GM19372 (cell line): ENCODE results near the gene SDS.

Experiments used
- ATAC-seq: cut with Tn5 transposase; IDR thresholded peaks from one replicate; pipeline ENCODE4 v1.9.1; 2021; ENCODE audit warnings: mild to moderate bottlenecking, low read depth, moderate library complexity; ENCODE audit not compliant: unreplicated experiment

Gene SDS

GRCh38 chr12:113427882-113428281 lies 24.2 kb upstream of the SDS start:
- no peak for ATAC-seq

- ATAC-seq = no peak
These were observed 22.3 kb upstream of the SDS start for GRCh38 chr12:113425960-113426453.

GRCh38 chr12:113424915-113425823 lies 21.5 kb upstream of the SDS start:
- ATAC-seq = no peak

- ATAC-seq = no peak
These were observed 20.8 kb upstream of the SDS start for GRCh38 chr12:113424456-113424855.

- no peak for ATAC-seq
These were observed 19.4 kb upstream of the SDS start for GRCh38 chr12:113422886-113423669.

- ATAC-seq = peak; percentile 84
These were observed 18.6 kb upstream of the SDS start, which contains the start of gene SDSL for GRCh38 chr12:113422030-113422885. Gene SDSL, plus strand, starts transcription at chr12:113422380. Its CDS starts 5,603 bp downstream, at chr12:113427983.

- no peak for ATAC-seq
These were observed 17.4 kb upstream of the SDS start for GRCh38 chr12:113420996-113421595.

- ATAC-seq = no peak
These were observed 14.7 kb upstream of the SDS start for GRCh38 chr12:113418213-113418879.

- ATAC-seq = no peak
These were observed 12.5 kb upstream of the SDS start for GRCh38 chr12:113416091-113416754.

GRCh38 chr12:113414519-113415038 lies 10.9 kb upstream of the SDS start:
- ATAC-seq = no peak

GRCh38 chr12:113413488-113413939 lies 9.8 kb upstream of the SDS start:
- ATAC-seq = no peak

GRCh38 chr12:113409462-113410124 lies 5.9 kb upstream of the SDS start:
- no peak for ATAC-seq

GRCh38 chr12:113408756-113409298 lies 5.1 kb upstream of the SDS start:
- ATAC-seq = no peak

- ATAC-seq = no peak
These were observed 4.4 kb upstream of the SDS start for GRCh38 chr12:113407931-113408600.

GRCh38 chr12:113405694-113406093 lies 2.0 kb upstream of the SDS start:
- ATAC-seq = no peak

GRCh38 chr12:113402586-113403260 lies 964 bp downstream of the SDS start:
- ATAC-seq = no peak
